Activated CD8-positive, alpha-beta memory T cell treated with anti-CD3 and anti-CD28 coated beads for 36 hours (primary cell): ENCODE results near the gene GTF3C4. TPM values are rescaled to one million over a fixed set of nuclear protein-coding genes. Genes with fewer than 3 reads are reported as not detected.

Source experiments
- CTCF ChIA-PET: fragments of 350-600 bp; sonication (Branson Sonifier 250); formaldehyde crosslinking; loops from one replicate; lab custom pipeline; 2021; ENCODE audit warnings: antibody characterized with exemption; lab: Charles Lee
- POLR2A ChIA-PET: fragments of 350-600 bp; sonication (Branson Sonifier 250); formaldehyde crosslinking; loops from one replicate; lab custom pipeline; 2021; ENCODE audit warnings: antibody characterized with exemption; lab: Charles Lee
- total RNA-seq, 2 experiments: library from RNA; stranded (reverse); gene quantifications; one replicate each; pipeline ENCODE4 v1.2.3, GENCODE V29; 2021

Gene GTF3C4
- total RNA-seq, 2 experiments from 2014 or later, result 21.0 to 21.3 TPM

DNA sequence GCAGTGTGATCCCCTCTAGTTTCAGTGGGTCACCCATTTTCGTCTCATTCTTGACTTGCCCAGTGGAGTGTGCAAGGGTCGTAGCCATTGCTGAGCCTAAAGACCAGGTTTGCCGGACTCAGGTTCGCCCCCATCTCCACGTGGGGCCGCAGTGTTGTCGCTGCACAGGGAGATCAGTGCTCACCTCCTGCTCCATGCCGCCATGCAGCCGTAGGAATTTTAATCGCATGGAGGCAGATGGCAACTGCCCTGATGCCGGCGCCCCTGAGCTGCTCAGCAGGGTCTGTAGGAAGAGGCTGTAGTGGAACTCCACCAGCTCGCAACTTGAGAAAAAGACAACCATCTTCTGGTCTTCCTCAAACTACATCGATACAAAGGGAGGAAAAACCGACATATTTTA lies 24.6 kb upstream of the GTF3C4 start:
- CTCF ChIA-PET, result interaction anchor here (0.6 kb wide), 1 partner anchor 1267 kb away, joined by 3 read pairs; no protein-coding TSS in a partner anchor
- POLR2A ChIA-PET, result no interaction called here

DNA sequence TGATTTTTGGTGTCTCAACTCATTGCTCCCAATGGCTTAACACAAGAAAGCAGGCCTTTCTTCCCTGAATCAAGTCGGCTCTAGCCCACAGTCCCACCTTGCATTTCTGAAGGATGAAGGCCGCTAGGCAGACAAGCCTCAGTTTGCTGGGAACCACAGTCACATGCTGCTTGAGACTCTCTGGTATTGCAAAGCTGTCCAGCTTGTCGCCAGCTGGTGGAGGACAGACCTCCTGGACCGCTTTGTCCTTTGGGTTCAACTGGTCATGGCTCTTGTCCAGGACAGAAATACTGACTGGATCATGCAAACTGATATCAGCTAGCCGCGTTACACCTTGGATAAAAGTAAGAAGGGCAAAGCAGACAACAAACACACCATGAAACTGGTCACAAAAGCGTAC lies 23.5 kb upstream of the GTF3C4 start:
- POLR2A ChIA-PET, result no interaction called here

DNA sequence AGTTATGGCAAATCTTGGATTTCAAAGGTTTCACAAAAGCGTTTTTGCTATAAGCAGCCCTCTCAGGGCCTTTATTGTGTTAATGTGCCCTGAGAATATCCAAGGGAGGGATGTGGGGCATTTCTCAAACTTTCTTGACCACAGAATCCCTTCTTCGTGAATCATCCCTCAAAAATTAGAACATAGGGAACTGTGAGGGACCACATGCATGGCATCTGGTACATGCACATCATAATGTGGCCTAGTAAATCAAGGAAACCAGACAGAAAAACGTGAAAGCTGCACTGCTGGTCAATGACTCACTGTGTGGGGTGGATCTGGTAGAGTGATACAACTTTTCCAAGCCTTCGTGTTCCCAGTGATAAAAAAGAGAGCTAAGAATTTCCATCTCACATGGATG lies 22.9 kb upstream of the GTF3C4 start:
- CTCF ChIA-PET, result no interaction called here
- POLR2A ChIA-PET, result no interaction called here

More for the DNA sequence above, 23.5 kb upstream of the GTF3C4 start:
- CTCF ChIA-PET, result no interaction called here

DNA sequence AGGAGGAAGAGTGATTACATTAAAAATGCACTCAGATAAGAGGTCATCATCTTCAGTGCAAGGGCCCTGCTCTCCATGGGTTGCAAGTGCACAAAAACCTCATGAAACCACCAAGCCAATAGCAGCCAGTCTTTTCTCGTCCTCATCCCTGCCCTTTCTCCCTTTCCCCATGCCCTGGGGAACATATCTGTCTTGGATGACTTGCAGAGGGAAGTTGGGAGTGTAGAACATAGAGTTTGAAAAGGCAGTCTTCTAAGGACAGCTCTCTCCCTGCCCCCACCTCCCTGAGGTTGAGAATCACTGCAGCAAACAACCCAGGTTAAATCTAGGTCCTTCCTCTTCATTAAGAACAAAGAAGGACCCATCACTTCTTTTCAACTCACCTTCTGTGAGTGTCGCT lies 22.5 kb upstream of the GTF3C4 start:
- ChIA-PET POLR2A (no interaction called here), CTCF (no interaction called here)

DNA sequence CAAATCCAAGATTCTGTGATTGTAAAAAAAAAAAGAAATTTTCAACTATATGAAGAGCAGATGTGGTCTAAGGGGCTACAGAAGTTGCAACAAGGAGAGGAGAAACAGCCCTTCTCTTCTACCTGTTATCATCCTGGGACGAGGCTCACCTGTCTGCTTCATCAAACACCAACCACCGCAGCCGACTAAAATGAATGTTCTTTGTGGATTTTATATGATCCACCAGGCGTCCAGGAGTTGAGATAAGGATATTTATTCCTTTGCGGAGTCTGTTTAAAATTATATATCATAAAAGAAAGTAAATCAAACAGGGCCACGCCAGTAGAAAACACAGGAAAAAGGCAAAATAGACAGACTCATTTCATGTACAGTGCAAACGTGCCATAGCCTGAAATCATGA lies 22.0 kb upstream of the GTF3C4 start:
- POLR2A ChIA-PET, result no interaction called here
- CTCF ChIA-PET, result interaction anchor here (0.6 kb wide), 1 partner anchor 151 kb away, joined by 3 read pairs; no protein-coding TSS in a partner anchor

DNA sequence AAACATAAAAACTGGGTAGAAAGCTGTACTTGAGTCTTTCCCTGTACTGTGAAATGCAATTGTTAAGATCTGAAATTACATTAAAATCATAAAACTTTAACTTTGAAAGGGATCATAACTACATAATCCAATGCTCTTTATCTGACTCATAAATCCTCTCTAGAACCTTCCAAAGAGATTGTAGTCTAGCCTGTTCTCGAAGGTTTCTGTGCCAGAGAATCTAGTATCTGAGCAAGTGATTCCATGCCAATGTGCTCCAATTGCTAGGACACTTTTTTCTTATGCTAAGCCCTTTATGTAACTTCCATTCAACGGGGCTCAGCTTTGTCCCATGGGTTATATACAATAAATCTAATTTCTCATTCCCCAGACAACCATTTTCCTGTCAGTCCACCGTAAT lies 21.6 kb upstream of the GTF3C4 start:
- ChIA-PET POLR2A (no interaction called here), CTCF (interaction anchor here (0.6 kb wide), 1 partner anchor 151 kb away, joined by 3 read pairs; no protein-coding TSS in a partner anchor)

DNA sequence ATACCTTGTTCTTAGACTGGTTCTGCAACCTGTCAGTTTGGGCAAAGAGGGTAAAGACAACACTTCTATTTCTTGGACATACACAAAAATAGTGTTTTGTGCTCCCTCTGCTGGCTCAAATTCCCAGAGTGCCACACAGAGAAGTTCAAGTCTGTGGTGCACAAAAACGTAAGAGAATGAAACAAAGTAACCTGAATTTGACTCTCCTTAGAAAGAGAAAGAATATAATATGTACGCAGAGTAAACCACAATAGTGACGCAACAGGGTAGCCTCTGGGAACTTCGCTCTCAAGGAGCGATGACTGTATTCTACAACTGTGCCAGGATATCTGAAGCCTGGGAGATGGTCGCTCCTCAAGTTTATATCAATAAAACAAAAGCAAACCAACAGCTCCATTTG lies 19.0 kb upstream of the GTF3C4 start:
- POLR2A ChIA-PET, result no interaction called here
- CTCF ChIA-PET, result no interaction called here

DNA sequence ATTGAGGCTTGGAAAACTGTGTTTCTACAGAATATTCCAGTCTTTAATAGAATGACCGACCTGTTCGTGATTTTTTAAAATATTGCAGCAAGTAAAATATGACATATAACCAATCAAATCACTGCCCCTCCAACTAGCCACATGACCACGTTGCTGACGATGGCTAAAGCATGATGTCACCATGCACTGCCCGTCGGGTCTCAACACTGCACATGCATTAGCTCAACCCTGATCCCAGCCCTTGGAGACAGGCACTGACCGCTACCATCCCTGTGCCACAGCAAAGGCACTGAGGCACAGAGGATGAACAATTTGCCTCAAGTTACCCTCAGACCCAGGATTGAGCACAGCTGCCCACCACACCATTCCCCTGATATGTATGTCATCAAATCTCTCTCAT lies 14.0 kb upstream of the GTF3C4 start:
- CTCF ChIA-PET, result interaction anchor here (1.1 kb wide), 1 partner anchor 12 kb away, joined by 3 read pairs; no protein-coding TSS in a partner anchor
- POLR2A ChIA-PET, result no interaction called here

DNA sequence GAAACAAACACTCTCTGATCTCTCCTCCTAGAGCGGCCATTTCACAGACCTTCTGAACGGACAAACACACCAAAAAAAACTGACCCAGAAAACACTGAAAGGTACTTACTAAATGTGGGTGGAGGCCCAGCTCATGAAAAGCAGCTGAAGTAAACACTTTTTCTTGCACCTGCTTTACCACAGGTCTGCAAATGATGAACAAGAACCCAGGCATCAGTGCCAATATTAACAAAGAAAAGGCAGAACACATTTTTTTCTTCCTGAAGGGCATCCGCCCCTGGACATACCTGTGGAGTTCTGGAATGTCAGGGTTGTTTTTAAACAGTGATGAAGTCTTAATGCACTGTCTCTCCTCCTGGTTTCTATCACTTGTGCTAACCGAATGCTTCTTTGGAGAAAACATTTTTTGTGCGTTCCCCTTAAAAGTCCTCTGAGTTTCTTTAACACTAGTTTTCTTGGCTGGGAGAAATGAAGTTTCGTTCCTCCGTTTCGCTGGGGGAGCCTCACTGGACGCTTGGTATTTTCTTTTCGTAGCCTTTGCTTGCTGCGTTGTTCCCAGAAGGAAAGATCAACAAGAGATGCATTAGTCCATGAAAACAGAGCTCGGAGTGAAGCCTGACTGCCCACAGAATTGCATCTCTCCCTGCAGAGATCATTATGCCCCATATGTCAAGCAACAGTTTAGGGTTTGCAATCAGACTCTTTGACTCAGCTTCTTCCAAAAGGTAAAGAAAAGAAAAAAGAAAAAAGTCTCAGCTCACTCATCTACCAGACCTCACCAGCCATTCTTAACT lies 7.9 kb upstream of the GTF3C4 start:
- ChIA-PET CTCF (no interaction called here), POLR2A (no interaction called here)

DNA sequence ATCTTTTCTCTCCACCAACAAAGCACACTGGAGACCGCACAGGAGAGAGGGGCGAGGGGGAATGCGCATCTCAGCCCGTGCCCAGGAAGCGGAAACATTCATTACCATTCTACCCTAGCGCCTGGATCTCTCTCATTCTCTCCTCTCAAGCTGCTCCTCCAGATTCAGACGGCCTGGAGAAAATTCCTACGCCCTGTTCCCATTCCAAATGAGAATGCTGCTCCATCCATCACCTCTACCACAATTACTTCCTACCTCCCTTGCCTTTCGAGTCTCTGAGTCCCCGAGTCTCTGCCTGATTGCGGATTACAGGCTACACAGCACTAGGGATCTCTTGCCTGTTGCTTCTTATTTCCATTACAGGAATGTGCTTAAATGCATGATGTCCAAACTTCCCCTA lies 7.1 kb upstream of the GTF3C4 start:
- CTCF ChIA-PET, result no interaction called here

DNA sequence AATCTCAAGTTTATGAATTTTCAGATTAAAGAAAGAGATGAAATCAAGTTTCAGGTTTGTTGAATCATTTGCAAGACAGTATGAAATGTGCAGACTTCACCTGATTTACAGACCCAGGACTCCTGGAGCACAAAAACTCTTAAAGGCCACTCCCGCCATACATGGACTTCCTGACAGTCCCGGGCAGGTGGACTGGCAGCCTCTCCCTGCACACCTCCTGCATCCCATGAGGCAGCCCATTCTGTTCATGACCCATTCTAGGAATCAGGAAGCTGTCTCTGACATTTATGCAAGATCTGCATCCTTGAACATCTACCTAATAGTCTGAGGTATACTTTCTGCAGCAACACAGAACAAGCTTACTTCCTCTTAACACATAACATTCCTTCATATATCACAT lies 6.4 kb upstream of the GTF3C4 start:
- POLR2A ChIA-PET, result no interaction called here
- CTCF ChIA-PET, result no interaction called here

More for the DNA sequence above, 7.1 kb upstream of the GTF3C4 start:
- POLR2A ChIA-PET, result no interaction called here

DNA sequence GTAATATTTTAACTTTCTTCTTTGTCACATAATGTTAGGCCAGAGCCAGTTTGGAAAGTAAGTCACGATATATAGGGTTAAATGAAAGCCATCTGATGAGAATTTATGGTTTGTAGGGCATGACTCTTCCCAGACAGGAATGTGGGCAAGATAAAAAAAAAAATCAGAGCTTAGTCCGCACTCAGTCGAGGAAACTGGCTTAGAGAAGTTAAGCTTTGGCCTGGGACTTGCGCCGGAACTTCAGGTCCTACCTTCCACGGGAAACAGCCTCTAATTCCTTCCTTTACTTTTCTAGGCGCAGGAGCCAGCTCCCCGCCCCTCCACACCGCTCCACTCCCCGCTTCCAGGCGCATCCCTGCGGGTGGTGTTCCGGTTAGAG lies 956 bp upstream of the GTF3C4 start:
- ChIA-PET CTCF (interaction anchor here (0.9 to 1.4 kb wide), 6 partner anchors 25 to 315 kb away, joined by 3 to 6 read pairs (median 4); partner anchors contain the start of genes CFAP77 and SETX), POLR2A (interaction anchor here (0.5 to 1.3 kb wide), 3 partner anchors 11 to 316 kb away, joined by 3 to 4 read pairs (median 3); no protein-coding TSS in a partner anchor)

DNA sequence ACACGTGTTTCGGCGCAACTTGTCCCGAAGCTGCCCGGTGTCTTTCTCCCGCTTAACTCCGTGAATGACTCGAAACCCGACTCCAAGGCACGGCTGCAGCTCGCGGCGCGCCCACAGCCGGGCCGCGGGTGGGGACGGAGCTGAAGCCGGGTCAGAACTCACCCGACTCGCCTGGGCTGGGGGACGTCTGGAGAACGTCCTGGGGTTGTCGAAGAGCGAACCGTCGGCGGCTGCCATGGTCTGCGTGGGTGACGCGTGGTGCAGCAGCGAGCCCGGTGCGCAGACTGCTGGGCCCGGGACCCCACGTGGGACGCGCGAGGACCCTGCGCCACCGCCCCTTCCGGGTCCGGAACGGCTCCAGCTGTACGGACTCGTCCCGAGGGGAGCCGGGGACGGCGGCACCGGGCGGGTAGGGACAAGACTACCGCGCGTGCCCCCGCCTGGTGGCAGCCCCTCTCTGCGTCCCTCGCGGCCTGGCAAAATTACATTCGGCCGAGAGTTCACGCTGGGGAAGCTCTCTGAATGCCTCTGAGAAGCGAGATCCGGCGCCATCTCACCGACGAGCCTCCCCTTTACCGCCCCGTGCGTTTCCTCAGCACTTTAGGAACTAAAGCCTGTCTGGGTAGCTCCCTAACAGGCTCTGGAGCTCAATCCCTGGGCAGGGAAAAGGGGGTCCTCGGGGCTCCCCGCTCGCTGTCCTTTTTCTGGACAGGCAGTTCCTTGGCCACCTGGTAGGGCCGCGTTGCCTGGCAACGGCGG lies 387 bp upstream of the GTF3C4 start, which contains the start of gene DDX31:
Gene DDX31 (minus strand): TSS at position 286 of the 759 bp plus-strand sequence. CDS start 49 bp downstream, at position 237.
- POLR2A ChIA-PET, result interaction anchor here (0.5 to 1.3 kb wide), 7 partner anchors 9 to 790 kb away, joined by 3 to 6 read pairs (median 3); partner anchors contain the start of gene CACFD1
- CTCF ChIA-PET, result interaction anchor here (0.6 to 1.4 kb wide), 7 partner anchors 24 to 1503 kb away, joined by 3 to 6 read pairs (median 3); partner anchors contain the start of genes CFAP77 and SETX

DNA sequence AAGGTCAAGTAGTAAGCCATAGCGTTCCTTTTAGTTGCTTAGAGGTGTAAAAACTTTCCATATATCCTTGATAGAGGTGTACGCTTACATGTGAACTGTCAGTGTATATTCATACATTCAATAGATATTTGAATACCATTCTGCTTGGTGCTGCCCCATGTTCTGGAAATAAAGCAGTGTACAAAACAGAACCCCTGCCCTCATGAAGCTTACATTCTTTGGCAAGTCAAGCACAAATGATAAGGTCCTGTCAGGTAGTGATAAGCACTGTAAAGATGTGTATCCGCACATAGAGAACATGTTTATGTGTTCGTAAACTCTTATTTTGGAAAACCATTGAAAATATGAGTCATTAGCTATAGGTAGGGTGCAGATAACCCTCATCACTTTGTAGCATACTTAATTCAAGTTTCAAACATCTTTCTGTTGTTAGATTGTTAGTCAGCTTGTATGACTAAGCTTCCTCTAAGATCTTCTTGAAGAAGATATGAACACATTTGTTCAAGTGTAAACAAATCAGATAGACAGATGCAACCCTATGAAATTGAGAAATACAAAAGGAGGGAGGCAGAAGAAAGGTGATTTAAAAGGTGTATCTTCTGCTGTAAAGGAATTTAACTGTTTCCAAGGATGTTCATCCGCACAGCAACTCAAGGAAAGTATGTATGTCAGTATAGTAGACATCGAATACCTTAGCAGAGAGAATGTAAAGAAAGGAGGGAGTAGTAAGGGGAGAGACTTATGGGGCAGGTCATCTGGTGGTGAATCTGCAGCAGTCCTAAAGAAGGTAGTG lies 1.6 kb downstream of the GTF3C4 start:
- ChIA-PET POLR2A (no interaction called here), CTCF (interaction anchor here (0.9 to 1.2 kb wide), 3 partner anchors 12 to 27 kb away, joined by 3 read pairs; no protein-coding TSS in a partner anchor)

DNA sequence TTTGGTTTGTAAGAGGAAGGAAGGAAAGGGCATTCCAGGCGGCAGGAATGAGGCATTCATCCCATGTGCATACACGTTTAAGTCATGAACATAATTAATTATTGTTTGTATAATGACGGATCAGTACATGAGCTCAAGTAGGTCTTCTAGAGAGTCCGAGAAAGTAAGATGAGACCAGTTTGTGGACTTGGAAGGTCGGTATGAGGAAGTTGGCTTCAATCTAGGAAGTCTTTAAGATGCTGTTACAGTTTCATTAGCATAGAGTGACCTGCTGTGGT lies 2.1 kb downstream of the GTF3C4 start:
- ChIA-PET CTCF (no interaction called here), POLR2A (no interaction called here)

DNA sequence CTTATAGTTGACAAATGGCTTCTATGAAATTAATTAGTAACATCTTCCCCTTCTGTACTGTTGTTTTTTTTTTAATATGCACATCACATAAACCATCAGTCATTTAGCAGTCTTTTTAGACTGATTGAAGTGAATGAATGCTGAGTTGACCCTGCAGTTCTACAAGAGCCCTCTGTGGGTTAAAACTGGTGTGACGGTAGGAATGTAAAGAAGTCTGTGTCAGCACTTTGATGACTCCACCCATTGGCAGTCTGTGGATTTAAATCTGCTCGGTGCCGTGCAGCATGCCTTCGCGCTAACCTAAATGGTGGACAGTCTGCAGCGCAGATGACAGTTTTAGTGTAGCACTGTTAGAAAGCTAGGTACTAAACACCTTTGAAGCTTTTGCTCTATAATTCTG lies 3.1 kb downstream of the GTF3C4 start:
- ChIA-PET CTCF (no interaction called here), POLR2A (no interaction called here)

DNA sequence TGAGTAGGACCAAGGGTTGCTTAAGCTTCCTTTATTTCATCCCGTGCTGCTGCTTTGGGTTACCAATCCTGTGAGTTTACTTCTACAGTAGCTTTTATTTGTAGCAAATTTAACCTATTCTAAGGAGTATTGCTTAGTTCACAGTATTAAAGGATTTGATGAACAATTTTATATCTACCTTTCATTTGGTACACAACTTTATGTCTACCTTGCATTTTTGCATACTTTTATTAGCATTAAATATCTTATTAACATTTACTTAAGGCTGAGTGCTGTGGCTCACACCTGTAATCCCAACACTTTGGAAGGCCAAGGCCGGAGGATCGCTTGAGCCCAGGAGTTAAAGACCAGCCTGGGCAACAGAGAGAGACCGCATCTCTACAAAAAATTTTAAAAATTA lies 4.2 kb downstream of the GTF3C4 start:
- POLR2A ChIA-PET, result no interaction called here

DNA sequence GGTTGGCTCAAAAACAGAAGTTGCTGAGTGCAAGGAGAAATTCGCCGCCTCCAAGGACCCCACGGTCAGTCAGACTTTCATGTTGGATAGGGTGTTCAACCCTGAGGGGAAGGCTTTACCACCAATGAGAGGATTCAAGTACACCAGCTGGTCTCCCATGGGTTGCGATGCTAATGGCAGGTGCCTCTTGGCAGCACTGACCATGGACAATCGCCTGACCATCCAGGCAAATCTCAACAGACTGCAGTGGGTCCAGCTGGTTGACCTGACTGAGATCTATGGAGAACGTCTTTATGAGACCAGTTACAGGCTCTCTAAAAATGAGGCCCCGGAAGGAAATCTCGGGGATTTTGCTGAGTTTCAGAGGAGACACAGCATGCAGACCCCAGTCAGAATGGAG lies 7.7 kb downstream of the GTF3C4 start:
- POLR2A ChIA-PET, result no interaction called here
- CTCF ChIA-PET, result no interaction called here

More for the DNA sequence above, 4.2 kb downstream of the GTF3C4 start:
- CTCF ChIA-PET, result no interaction called here

DNA sequence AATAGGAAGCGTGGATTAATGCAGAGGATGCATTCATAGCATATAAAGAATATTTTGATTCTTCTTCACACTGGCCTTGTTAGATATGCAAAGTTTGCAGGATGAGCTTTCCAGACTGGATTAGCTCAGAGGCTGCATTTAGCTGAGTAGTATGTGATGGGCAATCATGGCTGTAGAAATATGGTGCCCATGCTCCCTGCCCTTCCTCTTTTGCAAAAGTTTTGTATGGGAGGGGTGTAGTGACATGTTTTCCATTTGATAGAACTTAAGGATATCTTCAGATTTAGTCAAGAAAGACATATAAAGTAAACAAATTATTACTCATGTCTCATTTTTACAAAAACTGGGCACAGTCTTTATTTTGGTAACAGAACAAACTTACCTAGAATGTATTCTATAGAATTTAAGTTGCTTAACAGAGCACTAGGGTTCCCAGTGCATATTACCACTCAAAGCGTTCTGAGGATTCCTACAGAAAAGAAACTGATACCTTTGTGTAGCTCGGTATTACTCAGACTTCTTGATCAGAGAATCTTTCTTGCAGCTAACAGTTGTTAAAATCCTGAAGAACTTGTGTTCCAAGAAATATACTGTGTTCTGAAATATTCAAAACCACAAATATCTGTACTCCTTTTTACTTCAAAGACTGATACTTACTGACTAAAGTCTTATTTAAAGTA lies 9.8 kb downstream of the GTF3C4 start:
- POLR2A ChIA-PET, result interaction anchor here (1.0 kb wide), 1 partner anchor 10 kb away, joined by 4 read pairs; the partner anchor contains the start of genes DDX31 and GTF3C4
- CTCF ChIA-PET, result interaction anchor here (0.6 kb wide), 1 partner anchor 40 kb away, joined by 4 read pairs; no protein-coding TSS in a partner anchor
